ENCODE results near the gene PRKD2.
A peak's percentile ranks its signal among the peaks of the same experiment; 100 is the strongest.

PRKD2 gene

DNA sequence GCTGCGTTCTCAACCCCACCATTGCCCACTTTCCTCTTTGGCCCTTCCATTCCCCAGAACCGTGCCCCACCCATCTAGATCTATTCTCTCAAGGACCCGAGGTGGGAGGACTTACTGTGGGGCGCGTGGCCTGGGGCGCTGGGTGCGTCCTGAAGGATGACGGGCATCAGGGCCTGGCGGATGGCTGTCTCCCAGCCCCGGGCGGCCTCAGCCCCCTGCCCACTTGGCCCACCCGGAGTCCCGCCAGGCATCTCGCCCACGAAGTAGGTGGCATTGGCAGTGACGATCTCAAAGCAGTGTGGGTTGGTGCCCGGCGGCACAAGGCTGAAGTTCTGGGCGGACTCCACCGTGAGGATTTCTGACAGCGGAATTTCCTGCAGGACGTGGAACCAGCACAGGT, 23.2 kb downstream of the PRKD2 start:
- DNase-seq (ENCODE audit: low spot score) = no peak
- Histone ChIP-seq H3K4me1 (ENCODE audit: control insufficient read depth in 2 of 2, insufficient read depth in 1 of 2, low read depth in 1 of 2, low read length in 2 of 2) (peaks cover 0 to 6% of the 10 kb centered on the region in 2 donors), H3K27me3 (ENCODE audit: control insufficient read depth in 3 of 3, insufficient read depth in 3 of 3, low read depth in 1 of 3, low read length in 3 of 3) (no peaks in the 10 kb centered on the region), H3K9me3 (replicated peaks in 1 of 2; ENCODE audit: control insufficient read depth in 2 of 2, insufficient read depth in 1 of 2, low read depth in 1 of 2, low read length in 2 of 2) (peaks cover 1 to 9% of the 10 kb centered on the region in 2 donors), H2AK5ac (ENCODE audit: low read depth, low read length) (no peak overlapping the region), H2BK120ac (ENCODE audit: low read depth, low read length) (no peak overlapping the region), H3K79me1 (ENCODE audit: low read depth, low read length) (no peaks in the 10 kb centered on the region), H4K8ac (ENCODE audit: low read depth, low read length) (no peak overlapping the region), H3K18ac (ENCODE audit: low read length) (no peak overlapping the region), H3K4me3 (ENCODE audit: low read length in 2 of 2) (no peak overlapping the region), H2BK12ac (ENCODE audit: low read length) (no peak overlapping the region), H3K4me2 (ENCODE audit: insufficient read depth, low read length, poor library complexity, severe bottlenecking) (no peak overlapping the region), H3K27ac (replicated peaks; ENCODE audit: low read length) (no peak overlapping the region), H2BK5ac (ENCODE audit: low read length) (no peak overlapping the region), H4K91ac (ENCODE audit: low read depth, low read length, poor library complexity) (no peak overlapping the region), H3K14ac (ENCODE audit: low read length) (no peak overlapping the region), H3K23ac (ENCODE audit: low read depth, low read length, poor library complexity) (peak overlapping the region; percentile 27), H2AFZ (ENCODE audit: low read length) (no peak overlapping the region), H3K36me3 (replicated peaks in 1 of 2; ENCODE audit: control insufficient read depth in 2 of 2, insufficient read depth in 2 of 2, low read length in 2 of 2) (peaks cover 60 to 88% of the 10 kb centered on the region in 2 donors), H3K4ac (ENCODE audit: low read length) (no peak overlapping the region), H3K9ac (ENCODE audit: low read depth, low read length, poor library complexity) (no peak overlapping the region), H2BK15ac (ENCODE audit: low read length) (no peak overlapping the region)
- no CpG with 5 or more reads among the region's 22 CpGs for WGBS, 2 donors (ENCODE audit: extremely low coverage in 2 of 2, insufficient read length in 2 of 2, insufficient replicate concordance in 1 of 2)

DNA sequence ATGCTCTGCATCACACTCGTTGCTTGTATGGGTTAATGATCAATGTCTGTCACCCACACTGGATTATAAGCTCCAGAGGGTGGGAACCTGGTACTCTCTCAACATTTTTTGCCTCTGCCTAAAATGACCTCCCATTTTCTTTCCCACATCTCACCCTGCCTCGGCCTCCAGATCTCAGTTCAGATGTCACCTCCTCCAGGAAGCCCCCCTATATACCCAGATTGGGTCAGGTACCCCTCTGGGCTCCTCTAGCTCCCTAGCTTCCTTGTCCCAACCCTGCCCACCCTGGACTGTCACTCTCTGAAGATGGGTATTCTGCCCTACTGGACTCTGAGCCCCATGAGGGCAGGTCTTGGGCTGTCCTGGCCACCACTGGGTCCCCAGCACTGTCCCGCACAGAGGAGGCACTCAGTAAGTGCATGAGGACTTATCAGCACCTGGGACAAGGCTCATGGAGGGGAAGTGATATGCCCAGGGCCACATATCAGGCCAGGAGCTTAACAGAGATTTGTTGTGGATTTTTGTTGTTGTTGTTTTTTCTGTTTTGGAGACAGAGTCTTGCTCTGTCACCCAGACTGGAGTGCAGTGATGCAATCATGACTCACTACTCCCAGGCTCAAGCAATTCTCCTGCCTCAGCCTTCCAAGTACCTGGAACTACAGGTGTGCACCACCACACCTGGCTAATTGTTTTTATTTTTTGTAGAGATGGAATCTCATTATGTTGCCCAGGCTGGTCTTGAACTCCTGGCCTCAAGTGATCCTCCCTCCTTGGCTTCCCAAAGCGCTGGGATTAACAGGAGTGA, 23.8 kb downstream of the PRKD2 start:
- no peak overlapping the region for H3K9ac ChIP-seq (ENCODE audit: low read depth, low read length, poor library complexity)
- no peak overlapping the region for H2AK5ac ChIP-seq (ENCODE audit: low read depth, low read length)
- no peaks in the 10 kb centered on the region for H3K27me3 ChIP-seq (ENCODE audit: control insufficient read depth in 3 of 3, insufficient read depth in 3 of 3, low read depth in 1 of 3, low read length in 3 of 3)
- peaks cover 0 to 6% of the 10 kb centered on the region in 2 donors for H3K4me1 ChIP-seq (ENCODE audit: control insufficient read depth in 2 of 2, insufficient read depth in 1 of 2, low read depth in 1 of 2, low read length in 2 of 2)
- H2BK15ac ChIP-seq (ENCODE audit: low read length) = no peak overlapping the region
- no peak overlapping the region for H3K14ac ChIP-seq (ENCODE audit: low read length)
- no peaks in the 10 kb centered on the region for H3K79me1 ChIP-seq (ENCODE audit: low read depth, low read length)
- H2BK120ac ChIP-seq (ENCODE audit: low read depth, low read length) = no peak overlapping the region
- H4K91ac ChIP-seq (ENCODE audit: low read depth, low read length, poor library complexity) = no peak overlapping the region
- no peak overlapping the region for H2AFZ ChIP-seq (ENCODE audit: low read length)
- H2BK5ac ChIP-seq (ENCODE audit: low read length) = no peak overlapping the region
- no peak overlapping the region for H4K8ac ChIP-seq (ENCODE audit: low read depth, low read length)
- no peak overlapping the region for H3K4ac ChIP-seq (ENCODE audit: low read length)
- peak overlapping the region; percentile 11 for H3K23ac ChIP-seq (ENCODE audit: low read depth, low read length, poor library complexity)
- no CpG with 5 or more reads among the region's 4 CpGs for WGBS, 2 donors (ENCODE audit: extremely low coverage in 2 of 2, insufficient read length in 2 of 2, insufficient replicate concordance in 1 of 2)
- H3K9me3 ChIP-seq (replicated peaks in 1 of 2; ENCODE audit: control insufficient read depth in 2 of 2, insufficient read depth in 1 of 2, low read depth in 1 of 2, low read length in 2 of 2) = peaks cover 1 to 9% of the 10 kb centered on the region in 2 donors
- H3K4me2 ChIP-seq (ENCODE audit: insufficient read depth, low read length, poor library complexity, severe bottlenecking) = no peak overlapping the region
- no peak for DNase-seq (ENCODE audit: low spot score)
- no peak overlapping the region for H2BK12ac ChIP-seq (ENCODE audit: low read length)
- no peak overlapping the region for H3K27ac ChIP-seq (replicated peaks; ENCODE audit: low read length)
- peaks cover 59 to 86% of the 10 kb centered on the region in 2 donors for H3K36me3 ChIP-seq (replicated peaks in 1 of 2; ENCODE audit: control insufficient read depth in 2 of 2, insufficient read depth in 2 of 2, low read length in 2 of 2)
- H3K4me3 ChIP-seq (ENCODE audit: low read length in 2 of 2) = no peak overlapping the region
- H3K18ac ChIP-seq (ENCODE audit: low read length) = no peak overlapping the region

- H3K4me2 ChIP-seq (ENCODE audit: insufficient read depth, low read length, poor library complexity, severe bottlenecking) = no peak overlapping the region
- H4K8ac ChIP-seq (ENCODE audit: low read depth, low read length) = no peak overlapping the region
- H3K36me3 ChIP-seq (replicated peaks in 1 of 2; ENCODE audit: control insufficient read depth in 2 of 2, insufficient read depth in 2 of 2, low read length in 2 of 2) = peaks cover 67 to 90% of the 10 kb centered on the region in 2 donors
- peaks cover 1 to 9% of the 10 kb centered on the region in 2 donors for H3K9me3 ChIP-seq (replicated peaks in 1 of 2; ENCODE audit: control insufficient read depth in 2 of 2, insufficient read depth in 1 of 2, low read depth in 1 of 2, low read length in 2 of 2)
- no peak overlapping the region for H3K9ac ChIP-seq (ENCODE audit: low read depth, low read length, poor library complexity)
- no peak overlapping the region for H3K4me3 ChIP-seq (ENCODE audit: low read length in 2 of 2)
- H3K18ac ChIP-seq (ENCODE audit: low read length) = no peak overlapping the region
- no peak overlapping the region for H2BK120ac ChIP-seq (ENCODE audit: low read depth, low read length)
- H3K27ac ChIP-seq (replicated peaks; ENCODE audit: low read length) = no peak overlapping the region
- H2AK5ac ChIP-seq (ENCODE audit: low read depth, low read length) = no peak overlapping the region
- H3K14ac ChIP-seq (ENCODE audit: low read length) = no peak overlapping the region
- peaks cover 0 to under 1% of the 10 kb centered on the region in 2 donors for H3K4me1 ChIP-seq (ENCODE audit: control insufficient read depth in 2 of 2, insufficient read depth in 1 of 2, low read depth in 1 of 2, low read length in 2 of 2)
- H3K23ac ChIP-seq (ENCODE audit: low read depth, low read length, poor library complexity) = no peak overlapping the region
- no peak overlapping the region for H4K91ac ChIP-seq (ENCODE audit: low read depth, low read length, poor library complexity)
- DNase-seq (ENCODE audit: low spot score) = no peak
- no peak overlapping the region for H2AFZ ChIP-seq (ENCODE audit: low read length)
- no peak overlapping the region for H2BK12ac ChIP-seq (ENCODE audit: low read length)
- H2BK15ac ChIP-seq (ENCODE audit: low read length) = no peak overlapping the region
- no CpG with 5 or more reads among the region's 2 CpGs for WGBS, 2 donors (ENCODE audit: extremely low coverage in 2 of 2, insufficient read length in 2 of 2, insufficient replicate concordance in 1 of 2)
- H3K4ac ChIP-seq (ENCODE audit: low read length) = no peak overlapping the region
- no peaks in the 10 kb centered on the region for H3K79me1 ChIP-seq (ENCODE audit: low read depth, low read length)
- no peak overlapping the region for H2BK5ac ChIP-seq (ENCODE audit: low read length)
- no peaks in the 10 kb centered on the region for H3K27me3 ChIP-seq (ENCODE audit: control insufficient read depth in 3 of 3, insufficient read depth in 3 of 3, low read depth in 1 of 3, low read length in 3 of 3)
These were observed 25.0 kb downstream of the PRKD2 start for GRCh38 chr19:46691948-46692347.

DNA sequence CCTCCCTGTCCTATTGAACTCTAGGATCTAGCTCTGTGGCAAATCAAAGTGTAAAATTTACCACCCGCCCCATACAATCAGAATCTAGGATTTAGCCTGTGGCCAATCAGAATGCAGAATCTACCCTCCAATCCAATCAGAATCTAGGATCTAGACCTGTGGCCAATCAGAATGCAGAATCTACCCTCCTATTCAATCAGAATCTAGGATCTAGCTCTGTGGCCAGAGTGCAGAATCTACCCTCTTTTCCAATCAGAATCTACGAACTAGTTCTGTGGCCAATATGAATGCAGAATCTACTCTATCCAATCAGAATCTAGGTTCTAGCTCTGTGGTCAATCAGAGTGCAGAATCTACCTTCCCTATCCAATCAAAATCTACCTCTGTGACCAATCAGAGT, 25.8 kb downstream of the PRKD2 start:
- no CpG with 5 or more reads among the region's 2 CpGs for WGBS, 2 donors (ENCODE audit: extremely low coverage in 2 of 2, insufficient read length in 2 of 2, insufficient replicate concordance in 1 of 2)
- no peak overlapping the region for H2AFZ ChIP-seq (ENCODE audit: low read length)
- H3K4me2 ChIP-seq (ENCODE audit: insufficient read depth, low read length, poor library complexity, severe bottlenecking) = no peak overlapping the region
- H3K4me3 ChIP-seq (ENCODE audit: low read length in 2 of 2) = no peak overlapping the region
- H3K4me1 ChIP-seq (ENCODE audit: control insufficient read depth in 2 of 2, insufficient read depth in 1 of 2, low read depth in 1 of 2, low read length in 2 of 2) = no peaks in the 10 kb centered on the region
- H2BK15ac ChIP-seq (ENCODE audit: low read length) = no peak overlapping the region
- no peak overlapping the region for H3K23ac ChIP-seq (ENCODE audit: low read depth, low read length, poor library complexity)
- no peak overlapping the region for H2BK5ac ChIP-seq (ENCODE audit: low read length)
- H3K27ac ChIP-seq (replicated peaks; ENCODE audit: low read length) = no peak overlapping the region
- no peak overlapping the region for H2BK120ac ChIP-seq (ENCODE audit: low read depth, low read length)
- H3K9ac ChIP-seq (ENCODE audit: low read depth, low read length, poor library complexity) = no peak overlapping the region
- no peak overlapping the region for H2BK12ac ChIP-seq (ENCODE audit: low read length)
- H4K91ac ChIP-seq (ENCODE audit: low read depth, low read length, poor library complexity) = no peak overlapping the region
- H3K18ac ChIP-seq (ENCODE audit: low read length) = no peak overlapping the region
- H4K8ac ChIP-seq (ENCODE audit: low read depth, low read length) = no peak overlapping the region
- no peak overlapping the region for H3K14ac ChIP-seq (ENCODE audit: low read length)
- H2AK5ac ChIP-seq (ENCODE audit: low read depth, low read length) = no peak overlapping the region
- peaks cover 1 to 9% of the 10 kb centered on the region in 2 donors for H3K9me3 ChIP-seq (replicated peaks in 1 of 2; ENCODE audit: control insufficient read depth in 2 of 2, insufficient read depth in 1 of 2, low read depth in 1 of 2, low read length in 2 of 2)
- DNase-seq (ENCODE audit: low spot score) = no peak
- H3K79me1 ChIP-seq (ENCODE audit: low read depth, low read length) = no peaks in the 10 kb centered on the region
- no peak overlapping the region for H3K4ac ChIP-seq (ENCODE audit: low read length)
- peaks cover 63 to 88% of the 10 kb centered on the region in 2 donors for H3K36me3 ChIP-seq (replicated peaks in 1 of 2; ENCODE audit: control insufficient read depth in 2 of 2, insufficient read depth in 2 of 2, low read length in 2 of 2)
- H3K27me3 ChIP-seq (ENCODE audit: control insufficient read depth in 3 of 3, insufficient read depth in 3 of 3, low read depth in 1 of 3, low read length in 3 of 3) = no peaks in the 10 kb centered on the region
